Thyroid gland (tissue), 4 donors: ENCODE data around the gene NME8. TPM values are rescaled to one million over a fixed set of nuclear protein-coding genes. Genes with fewer than 3 reads are reported as not detected.

Source experiments
- DNase-seq, 2 donors: peaks; one replicate each; pipeline ENCODE4 v3.0.0-alpha.2; 2019
- H3K27ac ChIP-seq, 3 donors: fragments of 200-600 bp; sonication (generic); 1 replicate in 2 of 3; 2 replicates in 1 of 3; pipeline ENCODE4 v1.5.1; 2016 to 2019; ENCODE audit warnings: mild to moderate bottlenecking in 1 of 3, moderate library complexity in 1 of 3
- H3K27me3 ChIP-seq: fragments of 200-600 bp; sonication (generic); one replicate; pipeline ENCODE4 v1.5.1; 2019
- H3K36me3 ChIP-seq, 2 donors: fragments of 200-600 bp; sonication (generic); one replicate each; pipeline ENCODE4 v1.5.1; 2016 to 2019
- H3K4me1 ChIP-seq, 2 donors: fragments of 200-600 bp; sonication (generic); one replicate each; pipeline ENCODE4 v1.5.1; 2017 to 2019
- H3K4me3 ChIP-seq, 3 donors: fragments of 200-600 bp; sonication (generic); replicated peaks in 1 of 3; 1 replicate in 2 of 3; 2 replicates in 1 of 3; pipeline ENCODE4 v1.5.1; 2016; ENCODE audit warnings: mild to moderate bottlenecking in 1 of 3
- H3K9me3 ChIP-seq: fragments of 200-600 bp; sonication (generic); one replicate; pipeline ENCODE4 v1.5.1; 2017
- CTCF ChIP-seq, 6 experiments: fragments of 200-600 bp in 3 of 6; fragments of 450-650 bp in 3 of 6; sonication (generic) in 3 of 6; IDR thresholded peaks; one replicate each; pipeline ENCODE4 v1.5.1; 2016 to 2019; ENCODE audit warnings: antibody characterized with exemption in 6 of 6, mild to moderate bottlenecking in 2 of 6, inconsistent platforms in 1 of 6, moderate library complexity in 1 of 6
- POLR2A ChIP-seq, 2 donors: fragments of 450-650 bp; IDR thresholded peaks; one replicate each; pipeline ENCODE4 v1.6.1; 2017; ENCODE audit warnings: antibody characterized with exemption in 2 of 2, mild to moderate bottlenecking in 2 of 2, moderate library complexity in 1 of 2
- WGBS, 2 donors: methylation state at CpG; one replicate each; pipeline ENCODE4 v1.1.5; 2017; 5-methylcytosine and 5-hydroxymethylcytosine counted together
- intact Hi-C: fragments of 100-400 bp; cut with DNase I; formaldehyde crosslinking; loops from one replicate; pipeline ENCODE4 v1.15.1; 2023
- total RNA-seq, 4 donors: library from RNA; depleted of rRNA; stranded (reverse); fragments of >200 nt; gene quantifications; one replicate each; pipeline ENCODE4 v1.2.3, GENCODE V29; 2016

Gene NME8
- total RNA-seq, 4 donors from 2014 or later: 2.6 TPM; not detected in 3

- intact Hi-C loops: no loop called here
- 68 to 79% methylated on average over 5 of the region's 5 CpGs for WGBS, 2 donors
- Histone ChIP-seq H3K36me3 (no peaks in the 10 kb centered on the region), H3K9me3 (no peaks in the 10 kb centered on the region), H3K27me3 (no peaks in the 10 kb centered on the region), H3K4me1 (peaks cover 51 to 61% of the 10 kb centered on the region in 2 donors), H3K4me3 (no peak overlapping the region), H3K27ac (peak overlapping the region; percentile 88 to 99 (median 89))
- TF ChIP-seq CTCF (IDR thresholded peaks at IDR 0.05): no peak
- peak in 1 of 2 donors; percentile 42 for TF ChIP-seq POLR2A (IDR thresholded peaks at IDR 0.05)
- DNase-seq: peak; percentile 10
These were observed 82.0 kb downstream of the NME8 start for GRCh38 chr7:37930226-37930948.

DNA sequence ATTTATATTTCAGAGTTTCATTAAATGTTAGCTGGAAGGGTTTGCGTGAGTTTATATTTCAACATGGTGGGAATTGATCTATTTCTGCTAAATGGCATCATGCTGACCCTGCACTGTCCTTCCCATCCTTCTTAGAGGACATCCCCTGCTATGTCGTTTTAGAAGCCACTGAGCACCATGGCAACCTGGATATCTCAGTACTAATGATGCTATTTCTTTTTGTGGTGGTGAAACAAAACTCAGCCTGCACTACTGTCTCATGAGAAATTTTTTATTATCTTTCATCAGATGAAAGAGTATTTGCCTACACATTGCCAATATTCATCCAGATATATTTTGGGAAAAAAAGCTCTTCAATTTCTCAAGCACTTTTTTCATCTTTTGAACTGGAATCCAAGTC, 84.1 kb downstream of the NME8 start:
- Histone ChIP-seq H3K4me1 (peaks cover 40 to 52% of the 10 kb centered on the region in 2 donors), H3K9me3 (no peaks in the 10 kb centered on the region), H3K36me3 (no peaks in the 10 kb centered on the region), H3K27ac (peak overlapping the region in 2 of 3 donors; percentile 88 to 99), H3K27me3 (no peaks in the 10 kb centered on the region), H3K4me3 (no peak overlapping the region)
- 86 to 87% methylated on average over 2 of the region's 2 CpGs for WGBS, 2 donors
- DNase-seq: no peak
- intact Hi-C loops: no loop called here
- TF ChIP-seq CTCF (IDR thresholded peaks at IDR 0.05) (no peak), POLR2A (IDR thresholded peaks at IDR 0.05) (no peak)

DNA sequence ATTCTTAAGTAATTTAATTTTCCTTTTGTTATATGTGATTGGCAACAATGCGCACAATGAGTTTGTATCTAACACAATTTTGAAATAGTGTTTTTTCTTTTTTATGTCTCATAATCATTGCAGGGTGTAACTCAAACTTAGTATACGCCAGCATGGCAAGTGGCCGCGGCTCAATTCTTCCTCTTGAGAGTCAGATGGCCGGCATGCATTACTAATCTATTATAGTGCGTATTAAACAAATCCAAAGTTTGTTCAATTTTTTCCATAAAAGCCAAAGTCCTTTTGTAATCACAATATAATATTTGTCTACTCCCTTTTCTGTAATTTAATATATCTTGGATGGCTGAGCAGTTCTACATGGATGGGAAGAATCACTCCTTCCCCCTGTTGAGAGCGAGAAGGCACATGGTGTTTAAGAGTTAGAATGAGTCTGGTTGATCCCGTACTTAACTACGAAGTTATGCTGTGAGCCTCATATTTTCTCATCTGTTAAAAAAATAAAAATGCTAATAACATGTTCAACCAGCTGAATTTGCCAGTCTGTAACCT, 84.7 kb downstream of the NME8 start:
- TF ChIP-seq POLR2A (IDR thresholded peaks at IDR 0.05): no peak
- no peak for TF ChIP-seq CTCF (IDR thresholded peaks at IDR 0.05)
- Histone ChIP-seq H3K36me3 (no peaks in the 10 kb centered on the region), H3K4me1 (peaks cover 35 to 46% of the 10 kb centered on the region in 2 donors), H3K27ac (peak overlapping the region in 2 of 3 donors; percentile 27 to 44), H3K27me3 (no peaks in the 10 kb centered on the region), H3K4me3 (no peak overlapping the region), H3K9me3 (no peaks in the 10 kb centered on the region)
- intact Hi-C loops: no loop called here
- DNase-seq: no peak
- 88 to 96% methylated on average over 9 of the region's 9 CpGs for WGBS, 2 donors

- Histone ChIP-seq H3K9me3 (no peaks in the 10 kb centered on the region), H3K27ac (peak overlapping the region in 2 of 3 donors; percentile 17 to 43), H3K36me3 (no peaks in the 10 kb centered on the region), H3K27me3 (no peaks in the 10 kb centered on the region), H3K4me3 (no peak overlapping the region), H3K4me1 (peaks cover 8 to 13% of the 10 kb centered on the region in 2 donors)
- WGBS, 2 donors: 67 to 72% methylated on average over 12 of the region's 12 CpGs
- TF ChIP-seq CTCF (IDR thresholded peaks at IDR 0.05) (no peak), POLR2A (IDR thresholded peaks at IDR 0.05) (no peak)
- intact Hi-C loops: no loop called here
- DNase-seq: peak in 1 of 2 donors; percentile 9
These were observed 94.7 kb downstream of the NME8 start for GRCh38 chr7:37942934-37943610.
